Astrocyte of the hippocampus (primary cell): ENCODE measurements around the gene STK24.
A peak's percentile ranks its signal among the peaks of the same experiment; 100 is the strongest.
"Not testable (repeated sequence)": the region's sequence is repeated elsewhere in the genome, so short reads cannot be mapped to it uniquely, and the experiment has no call there.

Experiments used
- DNase-seq: peaks from one replicate; pipeline ENCODE4 v3.0.0; 2011; ENCODE audit warnings: low read depth, low spot score

STK24 gene

GRCh38 chr13:98582947-98583346 is 6.0 kb upstream of the STK24 start:
- DNase-seq: no peak

DNA sequence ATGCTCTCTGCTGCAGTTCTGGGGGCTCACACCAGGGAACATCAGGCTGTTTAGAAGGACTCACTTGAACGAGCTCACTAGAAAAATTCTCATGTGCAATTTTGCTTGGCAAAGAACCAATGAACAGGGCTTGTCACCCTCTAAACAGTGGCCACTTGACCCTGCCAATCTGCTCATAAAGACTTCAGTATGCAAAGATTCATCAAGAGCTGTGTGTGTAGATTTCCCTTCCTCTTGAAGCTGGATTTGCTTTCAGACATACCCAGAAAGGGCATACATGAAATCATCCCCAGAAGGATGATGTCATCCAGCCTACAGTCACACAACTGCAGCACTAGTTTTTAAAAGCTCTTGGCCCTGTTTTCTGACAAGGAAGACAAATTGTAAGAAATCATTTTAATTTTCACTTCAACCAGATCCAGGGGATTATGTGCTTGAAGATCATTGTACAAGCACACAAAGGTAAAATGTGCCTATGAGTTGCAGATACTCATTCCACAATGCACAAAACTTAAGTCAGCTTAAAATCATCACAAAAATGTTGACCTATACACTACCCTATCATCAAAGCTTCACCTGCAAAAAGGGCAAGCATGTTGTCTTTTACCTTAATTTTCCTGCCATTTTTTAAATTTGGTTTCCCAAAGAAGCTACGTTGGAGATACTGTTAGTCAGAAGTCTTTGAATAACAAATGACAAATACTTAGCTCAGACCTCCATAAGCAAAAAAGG is 5.2 kb upstream of the STK24 start:
- peak; percentile 69 for DNase-seq

DNA sequence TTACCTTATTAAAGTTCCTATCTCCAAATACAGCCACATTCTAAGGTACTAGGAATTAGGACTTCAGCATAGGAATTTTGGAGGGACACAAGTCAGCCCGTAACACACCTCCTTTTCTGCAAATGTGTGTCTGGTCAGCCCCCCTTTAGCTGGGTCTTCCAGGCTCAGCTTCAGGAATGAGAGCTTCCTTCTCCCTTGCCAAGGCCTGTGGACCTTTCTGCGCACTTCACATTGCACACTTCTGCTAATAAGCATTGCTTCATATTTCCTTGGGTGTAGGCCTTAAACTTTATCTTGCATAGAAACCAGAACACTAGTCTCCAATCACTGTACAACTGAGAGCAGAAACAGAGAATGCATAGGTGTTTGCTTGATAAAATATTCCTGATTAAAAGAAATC is 4.5 kb upstream of the STK24 start:
- no peak for DNase-seq

DNA sequence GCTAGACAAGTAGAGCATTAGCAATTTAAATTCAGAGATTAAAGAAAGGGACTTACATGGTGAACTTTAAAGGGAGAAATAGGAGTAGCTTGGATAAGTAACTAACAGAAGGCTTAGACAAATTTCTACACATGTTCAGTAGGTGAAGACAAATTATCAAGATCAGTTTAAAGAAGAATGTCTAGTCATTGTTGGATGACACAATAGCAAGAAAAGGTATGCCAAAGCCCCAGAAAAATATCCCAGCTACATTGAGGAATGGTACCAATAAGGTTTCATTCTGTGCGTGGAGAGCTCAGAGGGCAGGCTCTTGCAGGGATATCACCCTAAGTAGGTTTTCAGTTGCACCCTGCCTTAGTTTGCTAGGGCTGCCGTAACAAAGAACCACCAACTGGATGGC is 3.5 kb upstream of the STK24 start:
- DNase-seq: no peak

GRCh38 chr13:98577836-98578285 is 954 bp upstream of the STK24 start:
- no peak for DNase-seq

DNA sequence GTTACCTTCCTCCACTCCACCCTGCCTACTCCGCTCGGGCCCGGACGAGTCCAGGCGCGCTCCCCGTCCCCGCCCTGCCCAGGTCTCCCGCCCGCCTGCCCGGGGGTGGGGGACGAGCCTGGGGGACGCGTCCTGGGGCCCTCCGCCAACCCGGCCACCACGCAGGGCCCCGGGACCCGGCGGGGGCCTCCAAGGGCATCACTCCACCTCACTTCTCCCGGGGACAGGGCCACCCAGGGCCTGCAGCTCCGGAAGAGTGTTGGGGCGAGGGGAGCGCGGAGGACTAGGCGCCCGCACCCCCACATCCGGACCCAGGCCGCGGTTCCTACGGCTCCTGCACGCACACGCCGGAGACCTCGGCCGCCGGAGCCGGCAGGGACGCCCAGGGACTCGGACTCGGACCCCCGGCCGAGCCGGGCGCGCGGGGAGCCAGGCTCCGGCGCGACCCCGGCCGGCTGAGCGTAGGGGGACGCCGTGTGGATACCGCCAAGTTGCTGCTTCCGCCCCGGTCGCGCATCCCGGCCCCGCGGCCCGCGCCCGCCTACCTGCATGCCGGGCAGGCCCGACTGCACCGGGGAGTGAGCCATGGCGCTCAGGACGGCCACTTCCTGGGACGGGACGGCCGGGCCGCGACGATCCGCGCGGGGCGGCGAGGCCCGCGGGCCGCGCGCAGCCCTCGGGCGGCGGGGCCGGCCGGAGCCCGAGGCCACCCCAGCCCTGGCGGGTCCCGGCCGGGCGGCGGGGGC is 534 bp downstream of the STK24 start:
- DNase-seq: peak; percentile 69

DNA sequence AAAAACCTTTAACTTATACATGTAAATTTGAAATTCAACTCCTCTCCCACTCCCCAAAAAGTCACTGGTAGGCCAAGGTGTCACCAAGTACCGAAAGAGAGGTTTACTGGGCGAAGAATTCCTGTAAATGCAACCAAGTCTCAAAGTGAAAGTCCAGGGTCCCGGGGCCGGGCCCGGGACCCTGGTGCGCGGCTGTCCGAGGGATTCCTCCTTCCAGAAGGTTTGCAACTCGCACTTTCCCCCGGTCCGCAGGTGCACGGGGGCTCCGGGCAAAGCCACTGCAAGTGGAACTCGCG is 1.1 kb downstream of the STK24 start:
- no peak for DNase-seq

GRCh38 chr13:98575009-98575903 is 1.7 kb downstream of the STK24 start:
- DNase-seq: peak; percentile 66

DNA sequence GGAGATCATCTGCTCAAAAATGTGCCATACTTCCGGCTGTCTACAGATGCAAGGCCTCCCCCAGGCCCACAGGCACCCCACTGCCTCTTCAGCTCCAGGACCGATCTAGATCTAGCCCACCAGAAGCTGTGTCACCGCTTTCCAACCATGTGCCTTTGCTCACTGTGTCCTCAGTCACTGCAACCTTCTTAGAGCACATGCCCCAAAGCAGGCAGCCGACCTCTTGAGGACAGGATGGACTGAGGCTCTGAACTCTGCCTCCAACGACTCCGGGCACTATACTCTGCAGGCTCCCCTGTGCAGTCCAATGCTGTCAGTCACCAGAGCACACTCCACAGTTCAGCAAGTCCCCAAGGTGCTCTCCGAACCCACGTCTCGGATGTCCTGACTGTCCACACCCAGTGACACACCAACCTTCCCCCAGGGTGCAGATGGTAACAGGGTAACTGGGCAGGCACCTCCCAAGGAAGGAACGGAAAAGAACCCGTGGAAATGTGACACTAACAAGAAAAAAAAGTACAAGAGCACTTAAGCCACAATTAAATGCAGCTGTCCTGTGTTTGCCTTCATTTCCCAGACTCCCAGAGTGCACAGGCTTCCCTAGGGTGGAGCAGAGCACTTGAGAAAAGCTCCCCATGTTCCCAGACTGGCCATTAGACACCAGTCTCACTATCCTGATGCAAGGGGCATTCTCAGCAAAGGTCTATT is 4.8 kb downstream of the STK24 start:
- peak; percentile 15 for DNase-seq

DNA sequence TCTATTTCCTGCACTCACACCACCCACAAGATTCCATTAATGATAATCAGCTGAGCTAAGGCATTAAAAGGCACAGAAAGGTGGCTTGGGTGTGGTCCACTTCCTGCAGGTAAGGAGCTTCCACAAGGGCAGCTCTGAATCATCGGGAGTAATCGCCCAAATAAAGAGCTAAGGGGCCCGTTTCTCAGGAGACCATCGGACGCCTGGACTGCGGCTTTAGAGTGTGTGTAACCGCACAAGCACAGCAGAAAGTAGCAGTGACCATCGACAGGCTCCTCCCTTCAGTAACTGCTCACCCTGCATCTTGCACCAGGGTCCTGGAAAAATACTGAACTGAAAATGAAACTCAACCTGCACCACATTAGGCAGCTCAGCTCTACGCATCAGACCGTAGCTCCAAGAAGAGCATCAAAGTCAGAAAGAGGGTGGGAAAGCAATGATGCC is 6.0 kb downstream of the STK24 start:
- no peak for DNase-seq

GRCh38 chr13:98569494-98570367 is 7.2 kb downstream of the STK24 start:
- DNase-seq: not testable (repeated sequence)

DNA sequence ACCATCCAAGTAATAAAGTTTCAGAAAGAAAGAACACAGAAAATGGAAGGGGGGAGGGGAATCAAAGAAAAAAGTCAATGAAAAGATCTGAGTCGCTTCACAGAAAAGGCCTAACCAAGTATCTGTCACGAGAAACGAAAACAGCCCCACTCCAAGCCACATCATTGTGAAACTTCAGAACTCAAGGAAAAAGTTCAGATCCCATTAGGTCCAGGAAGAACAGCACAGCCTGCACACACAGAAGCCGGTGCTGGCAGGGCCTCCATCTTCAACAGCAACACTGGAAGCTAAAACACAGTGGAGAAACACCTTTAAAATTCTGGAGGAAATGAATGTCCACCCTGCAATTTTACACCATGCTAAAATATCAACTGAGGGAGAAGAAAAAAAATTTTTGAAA is 8.0 kb downstream of the STK24 start:
- no peak for DNase-seq

GRCh38 chr13:98567140-98567539 is 9.8 kb downstream of the STK24 start:
- no peak for DNase-seq

DNA sequence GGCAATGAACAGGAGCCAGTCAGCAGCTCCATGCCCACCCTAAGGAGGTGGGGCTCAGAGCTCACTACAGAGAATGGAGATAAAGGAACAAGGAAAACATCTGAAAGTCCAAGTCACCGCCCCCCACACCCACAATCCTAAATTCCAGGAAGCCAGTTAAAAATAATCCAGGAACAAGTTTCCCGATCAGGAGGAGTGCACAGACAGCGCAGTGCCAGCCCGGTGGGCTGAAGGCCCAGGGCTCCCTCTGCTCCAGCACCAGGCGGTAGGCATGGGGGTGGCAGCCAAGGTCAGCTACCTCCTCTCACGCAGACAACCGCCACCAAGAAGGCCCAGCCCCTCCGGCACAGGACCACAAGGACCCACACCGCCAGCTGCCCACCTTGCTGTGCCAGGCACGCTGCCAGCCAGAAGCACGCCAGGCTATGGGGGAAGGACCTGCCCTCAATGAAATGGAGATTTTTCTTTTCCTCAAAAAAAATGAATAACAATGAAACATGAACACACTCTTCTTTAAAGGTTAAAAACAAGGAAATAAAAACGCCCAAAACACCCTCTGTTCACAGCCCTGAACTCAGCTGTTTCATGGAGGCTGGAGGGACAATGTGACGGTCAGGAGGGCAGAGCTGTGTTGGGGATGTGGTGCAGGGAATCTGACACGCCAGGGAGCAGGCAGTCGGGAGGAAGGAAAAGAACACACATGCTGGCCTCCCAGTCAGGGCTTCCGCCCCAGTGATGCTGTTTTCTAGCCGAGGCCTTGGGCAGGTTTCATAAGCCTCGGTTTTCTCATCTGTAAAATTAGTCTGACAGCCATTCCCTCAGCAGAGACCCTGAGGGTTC is 11.0 kb downstream of the STK24 start:
- DNase-seq: peak; percentile 34

DNA sequence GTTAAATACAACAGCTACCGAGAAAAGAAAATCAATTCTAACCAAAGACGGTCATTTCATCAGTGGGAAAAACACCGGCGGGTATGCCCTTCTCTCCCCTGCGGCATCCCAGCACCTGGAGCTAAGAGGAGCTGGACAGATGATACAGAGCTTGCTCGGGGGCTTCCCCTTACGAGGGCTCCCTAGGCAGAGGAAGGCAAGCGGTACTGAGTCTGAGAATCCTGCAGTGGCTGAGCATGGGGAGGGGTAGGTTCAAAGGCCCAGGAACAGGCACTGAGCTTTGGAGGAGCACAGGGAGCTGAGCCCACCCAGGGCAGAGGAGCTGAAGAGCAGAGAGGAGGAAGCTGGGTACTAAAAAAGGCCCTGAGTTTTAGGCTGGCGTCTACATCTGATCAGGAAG is 12.7 kb downstream of the STK24 start:
- DNase-seq: no peak

DNA sequence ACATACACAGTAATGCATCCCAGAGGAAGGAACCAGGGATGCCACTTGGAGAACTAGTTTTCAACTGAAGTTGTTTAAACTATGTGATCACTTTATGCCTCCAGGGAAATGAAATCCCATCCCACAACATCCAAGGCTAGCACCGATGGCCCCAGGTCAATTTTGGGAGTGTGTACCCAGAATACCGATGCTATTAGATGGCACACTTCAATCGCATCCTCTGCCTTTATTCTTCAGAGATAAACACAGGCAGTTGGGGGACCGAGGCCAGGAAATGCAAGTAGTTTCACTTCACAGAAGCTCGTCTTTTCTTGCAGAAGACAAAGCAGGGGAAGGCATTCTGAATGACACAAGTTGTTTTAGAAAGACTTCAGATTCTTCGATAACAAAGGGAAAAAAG is 13.8 kb downstream of the STK24 start:
- peak; percentile 22 for DNase-seq

DNA sequence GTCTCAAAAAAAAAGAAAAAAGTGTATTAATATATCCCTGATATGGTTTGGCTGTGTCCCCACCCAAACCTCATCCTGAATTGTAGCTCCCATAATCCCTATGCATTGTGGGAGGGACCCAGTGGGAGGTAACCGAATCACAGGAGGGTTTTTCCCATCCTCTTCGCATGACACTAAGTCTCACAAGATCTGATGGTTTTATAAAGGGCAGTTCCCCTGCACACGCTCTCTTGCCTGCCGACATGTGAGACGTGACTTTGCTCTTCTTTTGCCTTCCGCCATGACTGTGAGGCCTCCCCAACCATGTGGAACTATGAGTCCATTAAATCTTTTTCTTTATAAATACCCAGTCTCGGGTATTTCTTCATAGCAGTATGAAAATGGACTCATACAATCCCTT is 17.7 kb downstream of the STK24 start:
- DNase-seq: no peak

GRCh38 chr13:98557937-98558792 is 18.7 kb downstream of the STK24 start:
- peak; percentile 53 for DNase-seq
